GM18909 (cell line): ENCODE results near the gene AKAP7.

Experiments
- ATAC-seq: cut with Tn5 transposase; IDR thresholded peaks from one replicate; pipeline ENCODE4 v1.9.1; 2021; ENCODE audit warnings: mild to moderate bottlenecking; ENCODE audit not compliant: unreplicated experiment, poor library complexity

Gene AKAP7

GRCh38 chr6:131191590-131191989 lies 56.3 kb downstream of the AKAP7 start:
- ATAC-seq: no peak

GRCh38 chr6:131197716-131198115 lies 62.4 kb downstream of the AKAP7 start:
- no peak for ATAC-seq

GRCh38 chr6:131199568-131200272 lies 64.5 kb downstream of the AKAP7 start:
- ATAC-seq: peak; percentile 100

- ATAC-seq: no peak
These were observed 70.4 kb downstream of the AKAP7 start for GRCh38 chr6:131205481-131206244.

- ATAC-seq: no peak
These were observed 71.4 kb downstream of the AKAP7 start for GRCh38 chr6:131206463-131207251.

- no peak for ATAC-seq
These were observed 73.5 kb downstream of the AKAP7 start for GRCh38 chr6:131208787-131209186.

GRCh38 chr6:131210469-131210868 lies 75.2 kb downstream of the AKAP7 start:
- no peak for ATAC-seq

GRCh38 chr6:131212024-131212423 lies 76.8 kb downstream of the AKAP7 start:
- no peak for ATAC-seq

- no peak for ATAC-seq
These were observed 77.6 kb downstream of the AKAP7 start for GRCh38 chr6:131212913-131213312.

- ATAC-seq: no peak
These were observed 78.3 kb downstream of the AKAP7 start for GRCh38 chr6:131213501-131213990.

- ATAC-seq: no peak
These were observed 80.0 kb downstream of the AKAP7 start for GRCh38 chr6:131215219-131215618.

- no peak for ATAC-seq
These were observed 81.0 kb downstream of the AKAP7 start for GRCh38 chr6:131216246-131216645.

GRCh38 chr6:131222773-131223172 lies 87.5 kb downstream of the AKAP7 start:
- no peak for ATAC-seq

- no peak for ATAC-seq
These were observed 88.1 kb downstream of the AKAP7 start for GRCh38 chr6:131223416-131223815.

GRCh38 chr6:131225127-131225526 lies 89.9 kb downstream of the AKAP7 start:
- no peak for ATAC-seq

- ATAC-seq: no peak
These were observed 90.7 kb downstream of the AKAP7 start for GRCh38 chr6:131225959-131226358.

GRCh38 chr6:131226459-131227157 lies 91.3 kb downstream of the AKAP7 start:
- ATAC-seq: no peak

- no peak for ATAC-seq
These were observed 91.9 kb downstream of the AKAP7 start for GRCh38 chr6:131227158-131227543.

- no peak for ATAC-seq
These were observed 95.8 kb downstream of the AKAP7 start for GRCh38 chr6:131231103-131231502.

GRCh38 chr6:131231891-131232290 lies 96.6 kb downstream of the AKAP7 start:
- no peak for ATAC-seq
